HepG2 (cell line): ENCODE results near the gene HECTD4. TPM values are rescaled to one million over a fixed set of nuclear protein-coding genes. Genes with fewer than 3 reads are reported as not detected.
A peak's percentile ranks its signal among the peaks of the same experiment; 100 is the strongest.

Source experiments
- ATAD3A ChIP-seq: sonication (generic); formaldehyde crosslinking; IDR thresholded peaks from 2 replicates; pipeline ENCODE4 v1.4.0; 2020; ENCODE audit warnings: missing genetic modification reagents
- DPF2 ChIP-seq: sonication (generic); formaldehyde crosslinking; IDR thresholded peaks from 2 replicates; pipeline ENCODE4 v1.4.0; 2020; ENCODE audit warnings: mild to moderate bottlenecking, low read depth, missing genetic modification reagents, borderline replicate concordance
- DR1 ChIP-seq: sonication (generic); formaldehyde crosslinking; IDR thresholded peaks from 2 replicates; pipeline ENCODE4 v1.8.0; 2021; ENCODE audit warnings: mild to moderate bottlenecking, missing genetic modification reagents, inconsistent platforms
- KIAA2018 ChIP-seq: sonication (generic); formaldehyde crosslinking; IDR thresholded peaks from 2 replicates; pipeline ENCODE4 v1.5.0; 2020; ENCODE audit warnings: mild to moderate bottlenecking, missing genetic modification reagents, borderline replicate concordance
- NR2F1 ChIP-seq, 2 experiments: fragments of 450-650 bp in 1 of 2; formaldehyde crosslinking in 1 of 2; IDR thresholded peaks; 2 replicates each; pipeline versions ENCODE4 v1.5.0 to v1.6.1; 2016 to 2020; ENCODE audit warnings: mild to moderate bottlenecking in 1 of 2, missing compliant biosample characterization in 1 of 2, missing genetic modification reagents in 1 of 2, moderate library complexity in 1 of 2
- ONECUT2 ChIP-seq: sonication (generic); formaldehyde crosslinking; IDR thresholded peaks from 2 replicates; pipeline ENCODE4 v1.4.0; 2020; ENCODE audit warnings: missing genetic modification reagents
- XBP1 ChIP-seq: sonication (generic); formaldehyde crosslinking; IDR thresholded peaks from 2 replicates; pipeline ENCODE4 v1.5.0; 2020; ENCODE audit warnings: missing genetic modification reagents
- ZFP1 ChIP-seq: IDR thresholded peaks from 2 replicates; pipeline ENCODE4 v1.6.1; 2016
- ZNF251 ChIP-seq: sonication (generic); formaldehyde crosslinking; IDR thresholded peaks from 2 replicates; pipeline ENCODE4 v1.9.0; 2021; ENCODE audit warnings: mild to moderate bottlenecking, missing genetic modification reagents
- ZNF280D ChIP-seq: sonication (generic); formaldehyde crosslinking; IDR thresholded peaks from 2 replicates; pipeline ENCODE4 v1.5.1; 2020; ENCODE audit warnings: mild to moderate bottlenecking, missing genetic modification reagents
- ZNF616 ChIP-seq: sonication (generic); formaldehyde crosslinking; IDR thresholded peaks from 2 replicates; pipeline ENCODE4 v1.5.0; 2020; ENCODE audit warnings: low read depth, mild to moderate bottlenecking, missing genetic modification reagents
- polyA plus RNA-seq, 8 experiments: library from polyadenylated mRNA; depleted of rRNA in 3 of 8; stranded (reverse) in 7 of 8; unstranded in 1 of 8; fragments of >200 nt; fragmentation: Illumina TruSeq in 4 of 8; extraction: Trizol in 4 of 8; gene quantifications; 2 replicates each; pipeline versions ENCODE4 v1.2.1 to v1.2.3, GENCODE V29; 2011 to 2016; ENCODE audit warnings: low read depth in 4 of 8, missing spikeins in 1 of 8, mixed read lengths in 1 of 8; ENCODE audit not compliant: insufficient read depth in 1 of 8
- total RNA-seq, 5 experiments: library from RNA; depleted of rRNA; stranded (reverse); fragments of >200 nt; fragmentation: Illumina TruSeq; extraction: Trizol; gene quantifications; 2 replicates each; pipeline ENCODE4 v1.2.3, GENCODE V29; 2016; ENCODE audit warnings: low read depth in 1 of 5
- TF ChIP-seq, protein P1 (sequence below): sonication (generic); formaldehyde crosslinking; IDR thresholded peaks from 2 replicates; pipeline ENCODE4 v1.4.0; 2020; ENCODE audit warnings: missing genetic modification reagents, borderline replicate concordance

HECTD4 gene
- total and polyA plus RNA-seq, 2 of the 13 experiments (the other 11 are each of a cell fraction or from before 2014, with no cell fraction given) = 9.0 to 11.4 TPM

- TF ChIP-seq, protein P1, sequence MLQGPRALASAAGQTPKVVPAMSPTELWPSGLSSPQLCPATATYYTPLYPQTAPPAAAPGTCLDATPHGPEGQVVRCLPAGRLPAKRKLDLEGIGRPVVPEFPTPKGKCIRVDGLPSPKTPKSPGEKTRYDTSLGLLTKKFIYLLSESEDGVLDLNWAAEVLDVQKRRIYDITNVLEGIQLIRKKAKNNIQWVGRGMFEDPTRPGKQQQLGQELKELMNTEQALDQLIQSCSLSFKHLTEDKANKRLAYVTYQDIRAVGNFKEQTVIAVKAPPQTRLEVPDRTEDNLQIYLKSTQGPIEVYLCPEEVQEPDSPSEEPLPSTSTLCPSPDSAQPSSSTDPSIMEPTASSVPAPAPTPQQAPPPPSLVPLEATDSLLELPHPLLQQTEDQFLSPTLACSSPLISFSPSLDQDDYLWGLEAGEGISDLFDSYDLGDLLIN (CRISPR knock-in tag) = no peak
- TF ChIP-seq DR1 (CRISPR knock-in tag) (peak; percentile 88), KIAA2018 (CRISPR knock-in tag) (no peak), ONECUT2 (CRISPR knock-in tag) (no peak), XBP1 (CRISPR knock-in tag) (no peak), ATAD3A (no peak), ZFP1 (CRISPR knock-in tag) (no peak), ZNF251 (CRISPR knock-in tag) (no peak), DPF2 (CRISPR knock-in tag) (no peak), ZNF280D (CRISPR knock-in tag) (no peak), ZNF616 (no peak), NR2F1 (CRISPR knock-in tag; IDR thresholded peaks at IDR 0.05) (peak; percentile 34 to 48; a peak in 1 of 4 replicates)
Measured at GRCh38 chr12:112381883-112382796, at the start of gene HECTD4 (continued).
